GM12872 (cell line): ENCODE results near the gene CD2BP2.

Experiments
- CTCF ChIP-seq: IDR thresholded peaks from 3 replicates; pipeline ENCODE4 v1.5.1; 2011; ENCODE audit warnings: low read depth, mild to moderate bottlenecking, low read length, moderate library complexity; ENCODE audit not compliant: insufficient read depth

Gene CD2BP2

GRCh38 chr16:30359871-30360170 is 4.7 kb upstream of the CD2BP2 start:
- no peak for TF ChIP-seq CTCF

- no peak for TF ChIP-seq CTCF
Observed at GRCh38 chr16:30358990-30359870, 4.1 kb upstream of the CD2BP2 start.

- no peak for TF ChIP-seq CTCF
Observed at GRCh38 chr16:30358577-30358936, 3.4 kb upstream of the CD2BP2 start.

- TF ChIP-seq CTCF = no peak
Observed at GRCh38 chr16:30357715-30358576, 2.8 kb upstream of the CD2BP2 start.

- no peak for TF ChIP-seq CTCF
Observed at GRCh38 chr16:30357085-30357714, 2.1 kb upstream of the CD2BP2 start.

- no peak for TF ChIP-seq CTCF
Observed at GRCh38 chr16:30356401-30357084, 1.4 kb upstream of the CD2BP2 start.

GRCh38 chr16:30355954-30356308 is 823 bp upstream of the CD2BP2 start:
- no peak for TF ChIP-seq CTCF
